Liver (tissue), 3 donors: Measurements from ENCODE around the gene GATAD1.
A peak's percentile ranks its signal among the peaks of the same experiment; 100 is the strongest.

Experiments used
- CTCF ChIP-seq: fragments of 150-350 bp; IDR thresholded peaks from 2 replicates; pipeline ENCODE4 v1.5.1; 2017; ENCODE audit warnings: improper control_type of control experiment, low read depth, low read length; ENCODE audit not compliant: missing input control
- EGR1 ChIP-seq, 2 donors: IDR thresholded peaks; 2 replicates each; pipeline ENCODE4 v1.6.1; 2016 to 2018; ENCODE audit warnings: antibody characterized with exemption in 2 of 2, low read depth in 2 of 2
- FOXA1 ChIP-seq: IDR thresholded peaks from 2 replicates; pipeline ENCODE4 v1.6.1; 2016; ENCODE audit warnings: antibody characterized with exemption
- JUND ChIP-seq, 2 donors: IDR thresholded peaks; 2 replicates each; pipeline ENCODE4 v1.6.1; 2016; ENCODE audit warnings: antibody characterized with exemption in 2 of 2
- MAX ChIP-seq: IDR thresholded peaks from 2 replicates; pipeline ENCODE4 v1.6.1; 2016; ENCODE audit warnings: antibody characterized with exemption
- RAD21 ChIP-seq, 2 donors: IDR thresholded peaks; 2 replicates each; pipeline ENCODE4 v1.6.1; 2016; ENCODE audit warnings: antibody characterized with exemption in 2 of 2, mild to moderate bottlenecking in 2 of 2
- REST ChIP-seq: IDR thresholded peaks from 2 replicates; pipeline ENCODE4 v1.6.1; 2016; ENCODE audit warnings: antibody characterized with exemption, mild to moderate bottlenecking
- RXRA ChIP-seq, 2 donors: IDR thresholded peaks; 2 replicates each; pipeline ENCODE4 v1.6.1; 2017 to 2018; ENCODE audit warnings: antibody characterized with exemption in 2 of 2, mild to moderate bottlenecking in 1 of 2
- SP1 ChIP-seq: IDR thresholded peaks from 2 replicates; pipeline ENCODE4 v1.6.1; 2018; ENCODE audit warnings: antibody characterized with exemption, mild to moderate bottlenecking
- TAF1 ChIP-seq: conservative IDR thresholded peaks from 2 replicates; pipeline ENCODE4 v1.6.1; 2016; ENCODE audit warnings: antibody characterized with exemption, mild to moderate bottlenecking
- YY1 ChIP-seq: IDR thresholded peaks from 2 replicates; pipeline ENCODE4 v1.6.1; 2016; ENCODE audit warnings: antibody characterized with exemption, mild to moderate bottlenecking
- TF ChIP-seq, protein P1 (sequence below): IDR thresholded peaks from 2 replicates; pipeline ENCODE4 v1.6.1; 2016; ENCODE audit warnings: antibody characterized with exemption
- donor health status: healthy.
- donor health status: healthy.

- no peak for TF ChIP-seq CTCF
- TF ChIP-seq SP1 = peak; percentile 45
- TF ChIP-seq, protein P1, sequence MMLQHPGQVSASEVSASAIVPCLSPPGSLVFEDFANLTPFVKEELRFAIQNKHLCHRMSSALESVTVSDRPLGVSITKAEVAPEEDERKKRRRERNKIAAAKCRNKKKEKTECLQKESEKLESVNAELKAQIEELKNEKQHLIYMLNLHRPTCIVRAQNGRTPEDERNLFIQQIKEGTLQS = no peak
- no peak for TF ChIP-seq EGR1 (IDR thresholded peaks at IDR 0.05; ENCODE audit: low read depth in 2 of 2)
- no peak for TF ChIP-seq MAX
- no peak for TF ChIP-seq RXRA (IDR thresholded peaks at IDR 0.05)
- no peak for TF ChIP-seq TAF1
- TF ChIP-seq YY1 = no peak
- TF ChIP-seq JUND (IDR thresholded peaks at IDR 0.05) = no peak
- TF ChIP-seq RAD21 (IDR thresholded peaks at IDR 0.05) = peak; percentile 95 to 96
- no peak for TF ChIP-seq REST
- no peak for TF ChIP-seq FOXA1
Measured at GRCh38 chr7:92446869-92447344, 375 bp upstream of the GATAD1 start.
